ENCODE data around the gene ADGRG3. TPM values are rescaled to one million over a fixed set of nuclear protein-coding genes. Genes with fewer than 3 reads are reported as not detected.

Gene ADGRG3
- total RNA-seq, 1 experiment from 2014 or later: not detected

GRCh38 chr16:57637020-57637419 lies 31.1 kb upstream of the ADGRG3 start:
- POLR2A ChIA-PET: interaction anchor here (1.5 kb wide), 1 partner anchor 14 kb away, joined by 4 read pairs; no protein-coding TSS in a partner anchor

GRCh38 chr16:57637424-57637823 lies 30.7 kb upstream of the ADGRG3 start:
- Histone ChIP-seq H2AFZ (ENCODE audit: low read depth, low read length, poor library complexity, severe bottlenecking) (no peak overlapping the region), H3K36me3 (ENCODE audit: control insufficient read depth in 1 of 2, insufficient read depth in 2 of 2, low read length in 2 of 2) (no peaks in the 10 kb centered on the region), H3K9ac (ENCODE audit: low read length) (no peak overlapping the region), H3K4me3 (replicated peaks in 1 of 2; ENCODE audit: low read depth in 1 of 2, low read length in 2 of 2) (no peak overlapping the region), H4K20me1 (ENCODE audit: insufficient read depth) (no peaks in the 10 kb centered on the region), H3K9me3 (ENCODE audit: control insufficient read depth in 1 of 2, insufficient read depth in 1 of 2, low read depth in 1 of 2, low read length in 2 of 2) (no peaks in the 10 kb centered on the region), H3K27me3 (ENCODE audit: insufficient read depth, low read length) (no peaks in the 10 kb centered on the region), H3K79me2 (ENCODE audit: insufficient read depth, low read length) (no peaks in the 10 kb centered on the region), H3K27ac (ENCODE audit: low read depth, low read length) (no peak overlapping the region), H3K4me2 (ENCODE audit: low read length) (no peak overlapping the region), H3K4me1 (ENCODE audit: control insufficient read depth in 1 of 2, insufficient read depth in 2 of 2, low read length in 2 of 2) (peaks cover 13 to 33% of the 10 kb centered on the region in 2 experiments), H3K9me2 (ENCODE audit: insufficient read depth) (no peaks in the 10 kb centered on the region)
- RAD21 ChIA-PET (ENCODE audit: low non-redundant PET in 1 of 2, low total read pairs in 2 of 2, uncharacterized antibody in 2 of 2, unreplicated experiment in 2 of 2): no interaction called here
- POLR2A ChIA-PET: no interaction called here
- ATAC-seq (no peak), DNase-seq (ENCODE audit: low read depth, low spot score) (no peak)
- intact Hi-C loops (cut with micrococcal nuclease): no loop called here
- BruUV-seq (replicated peaks): no TSS peak
- TF ChIP-seq ELF1 (IDR thresholded peaks at IDR 0.05; ENCODE audit: borderline replicate concordance, low read depth) (no peak), CTCF (IDR thresholded peaks at IDR 0.05 in 2 of 3, conservative IDR thresholded peaks at IDR 0.05 in 1 of 3; ENCODE audit: borderline replicate concordance in 1 of 3, insufficient read depth in 1 of 3, low read depth in 2 of 3, low read length in 2 of 3) (no peak), POLR2A (IDR thresholded peaks at IDR 0.05; ENCODE audit: borderline replicate concordance, extremely low read depth, insufficient read depth, insufficient read length) (no peak), ATF3 (IDR thresholded peaks at IDR 0.05) (no peak), EZH2phosphoT487 (IDR thresholded peaks at IDR 0.05; ENCODE audit: borderline replicate concordance) (no peak), TCF7L2 (IDR thresholded peaks at IDR 0.05; ENCODE audit: borderline replicate concordance, extremely low read depth, insufficient read depth, insufficient read length) (no peak), CEBPB (IDR thresholded peaks at IDR 0.05; ENCODE audit: low read depth) (no peak), JUND (IDR thresholded peaks at IDR 0.05) (no peak), ZNF274 (IDR thresholded peaks at IDR 0.05; ENCODE audit: low read depth, low read length) (no peak), MAX (IDR thresholded peaks at IDR 0.05) (no peak), ZBTB33 (IDR thresholded peaks at IDR 0.05; ENCODE audit: extremely low read depth, insufficient replicate concordance, low read length) (no peak), EGR1 (IDR thresholded peaks at IDR 0.05; ENCODE audit: low read depth) (no peak)
- CTCF ChIA-PET: interaction anchor here (1.2 to 3.9 kb wide), 2 partner anchors 10 to 37 kb away, joined by 4 to 12 read pairs; no protein-coding TSS in a partner anchor

More at GRCh38 chr16:57637020-57637419, 31.1 kb upstream of the ADGRG3 start:
- Histone ChIP-seq H2AFZ (ENCODE audit: low read depth, low read length, poor library complexity, severe bottlenecking) (no peak overlapping the region), H3K9me2 (ENCODE audit: insufficient read depth) (no peaks in the 10 kb centered on the region), H3K4me2 (ENCODE audit: low read length) (no peak overlapping the region), H4K20me1 (ENCODE audit: insufficient read depth) (no peaks in the 10 kb centered on the region), H3K9me3 (ENCODE audit: control insufficient read depth in 1 of 2, insufficient read depth in 1 of 2, low read depth in 1 of 2, low read length in 2 of 2) (no peaks in the 10 kb centered on the region), H3K9ac (ENCODE audit: low read length) (no peak overlapping the region), H3K4me1 (ENCODE audit: control insufficient read depth in 1 of 2, insufficient read depth in 2 of 2, low read length in 2 of 2) (peaks cover 13 to 37% of the 10 kb centered on the region in 2 experiments), H3K27me3 (ENCODE audit: insufficient read depth, low read length) (no peaks in the 10 kb centered on the region), H3K4me3 (replicated peaks in 1 of 2; ENCODE audit: low read depth in 1 of 2, low read length in 2 of 2) (no peak overlapping the region), H3K27ac (ENCODE audit: low read depth, low read length) (no peak overlapping the region), H3K79me2 (ENCODE audit: insufficient read depth, low read length) (no peaks in the 10 kb centered on the region), H3K36me3 (ENCODE audit: control insufficient read depth in 1 of 2, insufficient read depth in 2 of 2, low read length in 2 of 2) (no peaks in the 10 kb centered on the region)
- ChIA-PET RAD21 (ENCODE audit: low non-redundant PET in 1 of 2, low total read pairs in 2 of 2, uncharacterized antibody in 2 of 2, unreplicated experiment in 2 of 2) (no interaction called here), CTCF (interaction anchor here (3.9 kb wide), 1 partner anchor 11 kb away, joined by 12 read pairs; no protein-coding TSS in a partner anchor)
- TF ChIP-seq TCF7L2 (IDR thresholded peaks at IDR 0.05; ENCODE audit: borderline replicate concordance, extremely low read depth, insufficient read depth, insufficient read length) (no peak), EZH2phosphoT487 (IDR thresholded peaks at IDR 0.05; ENCODE audit: borderline replicate concordance) (no peak)
- ATAC-seq (no peak), DNase-seq (ENCODE audit: low read depth, low spot score) (no peak)
- no TSS peak for BruUV-seq (replicated peaks)
- intact Hi-C loops (cut with micrococcal nuclease): no loop called here

Data from HCT116 (cell line).